HFFc6 (cell line): ENCODE measurements around the gene ARHGAP26. TPM values are rescaled to one million over a fixed set of nuclear protein-coding genes. Genes with fewer than 3 reads are reported as not detected.
"Not testable (repeated sequence)": the region's sequence is repeated elsewhere in the genome, so short reads cannot be mapped to it uniquely, and the experiment has no call there.

ENCODE experiments used
- DNase-seq: peaks from one replicate; pipeline ENCODE4 v3.0.0-alpha.2; 2018
- H3K27ac Mint-ChIP-seq: 2 replicates; pipeline ENCODE4 v1.8.0; 2020; ENCODE audit warnings: mild to moderate bottlenecking, mixed read lengths
- H3K27me3 Mint-ChIP-seq: 2 replicates; pipeline ENCODE4 v1.8.0; 2021; ENCODE audit warnings: mild to moderate bottlenecking, moderate library complexity, mixed read lengths; ENCODE audit not compliant: insufficient read depth
- H3K36me3 Mint-ChIP-seq: 2 replicates; pipeline ENCODE4 v1.8.0; 2021; ENCODE audit warnings: low read depth, mixed read lengths
- H3K4me1 Mint-ChIP-seq: 2 replicates; pipeline ENCODE4 v1.8.0; 2020; ENCODE audit warnings: low read depth, mixed read lengths
- H3K4me3 Mint-ChIP-seq: 2 replicates; pipeline ENCODE4 v1.8.0; 2020; ENCODE audit warnings: mild to moderate bottlenecking, moderate library complexity, mixed read lengths
- H3K9me3 Mint-ChIP-seq: 2 replicates; pipeline ENCODE4 v1.8.0; 2020; ENCODE audit warnings: mild to moderate bottlenecking, mixed read lengths
- CTCF ChIP-seq: fragments of 200-600 bp; sonication (generic); IDR thresholded peaks from 2 replicates; pipeline ENCODE4 v1.5.0; 2021; ENCODE audit warnings: antibody characterized with exemption, mild to moderate bottlenecking
- total RNA-seq, 6 experiments: library from RNA; stranded (reverse); fragmentation: NEBNext Ultra II Directional; extraction: Animal tissue kit (Norgen Biotek cat#: 25700); gene quantifications; 2 replicates in 1 of 6; 3 replicates in 5 of 6; pipeline ENCODE4 v1.2.3, GENCODE V29; 2021

ARHGAP26 gene
- total RNA-seq, 6 experiments from 2014 or later, result 2.3 to 3.6 (median 3.1) TPM

GRCh38 chr5:143115381-143115780 lies 345.2 kb downstream of the ARHGAP26 start:
- no peaks in the 10 kb centered on the region for H3K36me3 Mint-ChIP-seq
- no peak for TF ChIP-seq CTCF
- H3K9me3 Mint-ChIP-seq, result no peaks in the 10 kb centered on the region
- no peaks in the 10 kb centered on the region; the same call in 1 of the 2 replicates for H3K27me3 Mint-ChIP-seq
- H3K4me1 Mint-ChIP-seq, result peaks cover 16% of the 10 kb centered on the region
- H3K4me3 Mint-ChIP-seq, result no peak overlapping the region
- no peak overlapping the region for H3K27ac Mint-ChIP-seq
- DNase-seq, result no peak

GRCh38 chr5:143116814-143117213 lies 346.6 kb downstream of the ARHGAP26 start:
- peaks cover 1% of the 10 kb centered on the region for H3K4me1 Mint-ChIP-seq
- DNase-seq, result no peak
- no peaks in the 10 kb centered on the region for H3K36me3 Mint-ChIP-seq
- no peak overlapping the region for H3K4me3 Mint-ChIP-seq
- no peaks in the 10 kb centered on the region for H3K9me3 Mint-ChIP-seq
- H3K27me3 Mint-ChIP-seq, result no peaks in the 10 kb centered on the region; the same call in 1 of the 2 replicates
- no peak overlapping the region for H3K27ac Mint-ChIP-seq
- TF ChIP-seq CTCF, result no peak

GRCh38 chr5:143117821-143118220 lies 347.6 kb downstream of the ARHGAP26 start:
- H3K9me3 Mint-ChIP-seq, result no peaks in the 10 kb centered on the region
- no peaks in the 10 kb centered on the region; the same call in 1 of the 2 replicates for H3K27me3 Mint-ChIP-seq
- TF ChIP-seq CTCF, result no peak
- no peak for DNase-seq
- H3K4me1 Mint-ChIP-seq, result no peaks in the 10 kb centered on the region
- H3K4me3 Mint-ChIP-seq, result no peak overlapping the region
- H3K27ac Mint-ChIP-seq, result no peak overlapping the region
- no peaks in the 10 kb centered on the region for H3K36me3 Mint-ChIP-seq

- H3K27me3 Mint-ChIP-seq, result no peaks in the 10 kb centered on the region; the same call in 1 of the 2 replicates
- no peak overlapping the region for H3K27ac Mint-ChIP-seq
- no peaks in the 10 kb centered on the region for H3K4me1 Mint-ChIP-seq
- no peak for TF ChIP-seq CTCF
- DNase-seq, result no peak
- no peaks in the 10 kb centered on the region for H3K9me3 Mint-ChIP-seq
- H3K4me3 Mint-ChIP-seq, result no peak overlapping the region
- no peaks in the 10 kb centered on the region for H3K36me3 Mint-ChIP-seq
Measured at GRCh38 chr5:143118222-143118621, 348.0 kb downstream of the ARHGAP26 start.

- not testable (repeated sequence) for H3K36me3 Mint-ChIP-seq, H3K27me3 Mint-ChIP-seq, H3K4me1 Mint-ChIP-seq, H3K9me3 Mint-ChIP-seq, DNase-seq, H3K27ac Mint-ChIP-seq, H3K4me3 Mint-ChIP-seq
Measured at GRCh38 chr5:143118818-143119217, 348.6 kb downstream of the ARHGAP26 start.

- DNase-seq, result no peak
- no peaks in the 10 kb centered on the region for H3K9me3 Mint-ChIP-seq
- no peak for TF ChIP-seq CTCF
- no peaks in the 10 kb centered on the region for H3K4me1 Mint-ChIP-seq
- H3K27me3 Mint-ChIP-seq, result no peaks in the 10 kb centered on the region; the same call in 1 of the 2 replicates
- no peak overlapping the region for H3K27ac Mint-ChIP-seq
- no peak overlapping the region for H3K4me3 Mint-ChIP-seq
- no peaks in the 10 kb centered on the region for H3K36me3 Mint-ChIP-seq
Measured at GRCh38 chr5:143119291-143119769, 349.2 kb downstream of the ARHGAP26 start.
